HAP-1 (cell line): Measurements from ENCODE around the gene ANO9.
"Not testable (repeated sequence)": the region's sequence is repeated elsewhere in the genome, so short reads cannot be mapped to it uniquely, and the experiment has no call there.

Source experiments
- DNase-seq, 2 experiments: peaks; one replicate each; pipeline ENCODE4 v3.0.0-alpha.2; 2016 to 2020; ENCODE audit warnings: low spot score in 2 of 2
- H3K27me3 ChIP-seq: fragments of 250-450 bp; sonication (Bioruptor Pico); 2 replicates; pipeline ENCODE4 v1.5.1; 2020; ENCODE audit warnings: low read depth, mild to moderate bottlenecking, moderate library complexity
- H3K36me3 ChIP-seq: fragments of 250-450 bp; sonication (Bioruptor Pico); replicated peaks from 2 replicates; pipeline ENCODE4 v1.5.1; 2020; ENCODE audit warnings: mild to moderate bottlenecking
- H3K4me1 ChIP-seq: fragments of 250-450 bp; sonication (Bioruptor Pico); 2 replicates; pipeline ENCODE4 v1.5.1; 2020; ENCODE audit warnings: mild to moderate bottlenecking
- H3K4me3 ChIP-seq: fragments of 250-450 bp; sonication (Bioruptor Pico); 2 replicates; pipeline ENCODE4 v1.5.1; 2020; ENCODE audit warnings: mild to moderate bottlenecking, moderate library complexity
- H3K9me3 ChIP-seq: fragments of 250-450 bp; sonication (Bioruptor Pico); 2 replicates; pipeline ENCODE4 v1.5.1; 2020; ENCODE audit warnings: mild to moderate bottlenecking, moderate library complexity
- in situ Hi-C: fragments of 300-500 bp; cut with MboI; formaldehyde crosslinking; loops from 3 replicates; pipeline ENCODE4 v1.14.3; 2020; ENCODE audit warnings: low sequenced_read_pairs, inconsistent platforms, mixed read lengths

The ANO9 gene

DNA sequence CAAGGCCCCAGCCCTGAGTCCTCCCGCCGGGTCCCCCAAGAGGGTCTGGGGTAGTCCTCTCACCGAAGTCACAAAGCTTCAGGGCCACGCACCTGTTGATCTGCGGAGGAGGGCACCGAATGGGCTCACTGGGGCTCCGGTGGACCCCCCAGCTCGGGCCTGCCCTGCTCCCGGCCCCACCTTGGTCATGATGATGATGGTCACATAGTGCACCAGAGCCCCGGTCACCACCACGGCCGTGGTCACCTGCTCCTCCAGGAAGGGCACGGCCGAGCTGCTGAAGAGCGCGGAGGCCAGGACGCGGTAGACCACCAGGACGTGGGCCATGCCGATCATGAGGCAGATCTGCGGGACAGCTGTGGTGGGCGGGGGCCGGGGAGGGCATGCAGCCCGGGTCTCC is 13.5 kb downstream of the ANO9 start:
- H3K27me3 ChIP-seq: no peaks in the 10 kb centered on the region
- H3K9me3 ChIP-seq: no peaks in the 10 kb centered on the region; the same call in 1 of the 2 replicates
- DNase-seq: no peak
- H3K36me3 ChIP-seq: no peaks in the 10 kb centered on the region
- H3K4me1 ChIP-seq: no peaks in the 10 kb centered on the region
- in situ Hi-C loops: no loop called here
- H3K4me3 ChIP-seq: no peak overlapping the region

- in situ Hi-C loops: no loop called here
- no peaks in the 10 kb centered on the region for H3K27me3 ChIP-seq
- no peak overlapping the region for H3K4me3 ChIP-seq
- H3K36me3 ChIP-seq: no peaks in the 10 kb centered on the region
- no peaks in the 10 kb centered on the region; the same call in 1 of the 2 replicates for H3K9me3 ChIP-seq
- no peaks in the 10 kb centered on the region for H3K4me1 ChIP-seq
- DNase-seq: no peak
Measured at GRCh38 chr11:426851-427250, 15.0 kb downstream of the ANO9 start.

DNA sequence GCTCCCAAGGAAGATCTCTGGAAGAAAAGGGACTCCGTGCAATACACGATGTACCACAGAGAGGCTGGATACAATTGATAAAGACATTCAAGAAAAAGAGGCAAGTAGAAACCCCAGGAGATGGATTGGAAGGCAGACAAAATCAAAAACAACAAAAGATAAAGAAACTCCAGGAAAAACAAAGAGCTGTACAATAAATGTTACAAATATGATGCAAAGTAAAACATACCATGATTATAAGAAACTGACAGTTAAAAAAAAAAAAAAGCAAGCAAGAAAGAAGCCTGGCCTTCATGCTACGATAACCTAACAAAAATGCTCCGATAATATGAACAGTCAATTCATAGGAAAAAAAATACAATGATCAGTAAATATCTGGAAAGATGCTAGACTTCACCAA is 16.5 kb downstream of the ANO9 start:
- in situ Hi-C loops: no loop called here
- no peak for DNase-seq
- H3K4me1 ChIP-seq: no peaks in the 10 kb centered on the region
- no peaks in the 10 kb centered on the region; the same call in 1 of the 2 replicates for H3K9me3 ChIP-seq
- no peaks in the 10 kb centered on the region for H3K36me3 ChIP-seq
- H3K4me3 ChIP-seq: no peak overlapping the region
- H3K27me3 ChIP-seq: no peaks in the 10 kb centered on the region

DNA sequence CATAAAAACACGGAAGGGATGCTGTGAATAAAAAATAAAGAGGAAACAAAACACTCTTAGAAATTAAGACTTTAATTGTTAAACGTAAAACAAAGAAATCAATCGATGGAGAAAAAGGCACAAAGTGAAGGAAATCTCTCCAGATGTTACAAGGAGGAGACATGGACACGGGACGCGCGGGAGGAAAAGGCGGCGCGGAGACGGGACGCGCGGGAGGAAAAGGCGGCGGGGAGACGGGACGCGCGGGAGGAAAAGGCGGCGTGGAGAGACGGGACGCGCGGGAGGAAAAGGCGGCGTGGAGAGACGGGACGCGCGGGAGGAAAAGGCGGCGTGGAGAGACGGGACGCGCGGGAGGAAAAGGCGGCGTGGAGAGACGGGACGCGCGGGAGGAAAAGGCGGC is 17.0 kb downstream of the ANO9 start:
- in situ Hi-C loops, H3K4me3 ChIP-seq, H3K36me3 ChIP-seq, H3K9me3 ChIP-seq, H3K27me3 ChIP-seq, H3K4me1 ChIP-seq, DNase-seq: not testable (repeated sequence)

DNA sequence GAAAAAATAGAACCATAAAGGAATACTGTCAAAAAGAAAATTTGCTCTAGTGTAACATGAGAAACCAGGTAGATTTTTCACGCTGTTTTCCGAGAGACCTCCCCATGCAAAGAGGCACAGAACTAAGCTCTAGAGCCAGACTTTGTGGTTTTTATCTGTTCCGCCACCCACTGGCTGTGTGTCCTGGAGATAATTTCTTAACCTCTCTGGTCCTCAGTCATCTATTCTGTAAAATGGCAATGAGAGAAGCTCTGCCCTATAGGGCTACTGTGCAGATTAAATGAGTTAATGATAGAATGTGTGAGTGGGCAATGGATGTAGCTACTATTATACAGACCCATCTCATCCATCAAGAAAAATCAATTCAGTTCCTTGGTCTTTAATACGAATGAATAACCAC is 17.6 kb downstream of the ANO9 start:
- no peak overlapping the region for H3K4me3 ChIP-seq
- no peaks in the 10 kb centered on the region; the same call in 1 of the 2 replicates for H3K9me3 ChIP-seq
- no peaks in the 10 kb centered on the region for H3K36me3 ChIP-seq
- H3K4me1 ChIP-seq: no peaks in the 10 kb centered on the region
- in situ Hi-C loops: no loop called here
- no peak for DNase-seq
- no peaks in the 10 kb centered on the region for H3K27me3 ChIP-seq

DNA sequence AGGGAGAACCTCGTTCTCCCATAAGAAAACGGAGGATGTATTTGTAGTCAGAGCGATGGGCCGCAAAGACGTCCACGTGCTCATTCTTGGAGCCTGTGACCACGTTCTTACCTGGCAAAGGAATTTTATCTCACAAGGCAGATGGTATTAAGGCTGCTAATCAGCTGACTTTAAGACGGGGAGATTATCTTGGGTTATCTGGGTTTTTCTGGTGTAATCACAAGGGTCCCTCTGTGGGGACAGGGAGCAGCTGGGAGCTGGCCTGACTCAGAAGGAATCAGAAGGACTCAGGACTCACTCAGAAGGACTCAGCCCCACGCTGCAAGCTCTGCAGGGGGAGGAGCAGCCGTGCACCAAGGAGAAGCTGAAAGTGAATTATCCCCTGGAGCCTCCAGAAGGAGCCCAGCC is 19.6 kb downstream of the ANO9 start:
- Histone ChIP-seq H3K4me1 (no peaks in the 10 kb centered on the region), H3K27me3 (peaks cover 8% of the 10 kb centered on the region), H3K36me3 (no peaks in the 10 kb centered on the region), H3K4me3 (no peak overlapping the region), H3K9me3 (no peaks in the 10 kb centered on the region; the same call in 1 of the 2 replicates)
- no peak for DNase-seq
- in situ Hi-C loops: no loop called here

DNA sequence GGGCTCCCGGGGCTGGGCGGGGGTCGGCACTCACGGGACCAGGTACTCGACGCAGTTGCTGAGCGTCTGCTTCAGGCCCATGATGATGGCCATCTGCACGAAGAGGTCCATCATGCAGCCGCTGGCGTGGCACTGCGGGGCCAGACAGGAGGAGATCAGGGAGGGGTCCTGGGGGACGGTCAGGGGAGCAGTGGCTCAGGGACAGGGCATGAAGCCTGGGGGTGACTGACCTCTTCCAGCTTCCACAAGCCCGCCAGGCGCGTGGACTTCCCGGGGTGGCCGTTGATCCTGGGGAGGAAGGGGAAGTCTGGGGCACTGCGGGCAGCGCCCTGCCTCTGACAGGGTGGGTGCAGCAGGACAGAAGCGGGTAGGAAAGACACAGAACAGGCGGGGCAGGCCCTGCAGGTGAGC is 20.9 kb downstream of the ANO9 start:
- no peak for DNase-seq

DNA sequence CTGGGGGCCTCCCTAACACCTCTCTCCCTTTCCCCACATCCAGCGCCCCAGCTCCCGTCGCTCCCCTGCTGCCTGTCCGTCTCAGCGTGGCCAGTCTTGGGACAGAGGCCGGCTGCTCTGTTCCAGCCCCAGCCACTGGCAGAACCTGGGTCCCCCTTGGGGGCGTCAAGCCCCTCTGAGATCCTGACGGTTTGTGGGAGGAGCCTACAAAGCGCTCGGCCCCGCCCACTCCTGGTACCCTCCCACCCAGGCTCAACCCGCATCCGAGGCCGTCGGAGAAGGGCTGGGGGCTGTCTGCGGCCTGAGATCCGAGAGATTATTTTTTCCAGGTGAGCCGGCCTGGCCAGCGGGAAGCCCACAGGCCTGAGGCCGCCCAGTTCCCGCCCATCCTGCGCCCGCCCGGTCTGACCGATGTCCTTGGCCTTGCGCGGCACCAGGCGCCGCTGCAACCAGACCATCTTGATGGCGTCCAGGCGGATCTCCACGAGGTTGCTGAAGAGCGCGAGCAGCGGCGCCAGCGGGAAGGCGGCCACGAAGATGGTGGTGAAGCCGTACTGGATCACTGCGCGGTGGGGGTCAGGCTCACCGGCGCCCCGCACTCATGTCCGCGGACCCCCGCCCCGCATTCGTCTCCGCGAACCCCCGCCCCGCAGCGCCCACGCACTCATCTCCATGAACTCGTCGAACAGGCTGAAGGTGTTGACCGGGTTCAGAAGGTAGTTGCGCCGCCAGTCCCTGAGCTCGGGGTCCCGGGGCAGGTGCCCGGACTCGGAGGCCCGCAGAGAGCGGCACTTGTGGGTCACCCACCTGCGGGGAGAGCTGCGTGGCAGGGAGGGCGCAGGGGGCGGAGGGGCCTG is 21.5 kb downstream of the ANO9 start:
- no peak for DNase-seq
- in situ Hi-C loops: no loop called here
- Histone ChIP-seq H3K4me3 (no peak overlapping the region), H3K4me1 (no peaks in the 10 kb centered on the region), H3K27me3 (peaks cover 27% of the 10 kb centered on the region), H3K9me3 (no peaks in the 10 kb centered on the region; the same call in 1 of the 2 replicates), H3K36me3 (no peaks in the 10 kb centered on the region)

More for the DNA sequence above, 20.9 kb downstream of the ANO9 start:
- Histone ChIP-seq H3K36me3 (no peaks in the 10 kb centered on the region), H3K4me3 (no peak overlapping the region), H3K4me1 (no peaks in the 10 kb centered on the region), H3K27me3 (peaks cover 20% of the 10 kb centered on the region), H3K9me3 (no peaks in the 10 kb centered on the region; the same call in 1 of the 2 replicates)
- in situ Hi-C loops: no loop called here

DNA sequence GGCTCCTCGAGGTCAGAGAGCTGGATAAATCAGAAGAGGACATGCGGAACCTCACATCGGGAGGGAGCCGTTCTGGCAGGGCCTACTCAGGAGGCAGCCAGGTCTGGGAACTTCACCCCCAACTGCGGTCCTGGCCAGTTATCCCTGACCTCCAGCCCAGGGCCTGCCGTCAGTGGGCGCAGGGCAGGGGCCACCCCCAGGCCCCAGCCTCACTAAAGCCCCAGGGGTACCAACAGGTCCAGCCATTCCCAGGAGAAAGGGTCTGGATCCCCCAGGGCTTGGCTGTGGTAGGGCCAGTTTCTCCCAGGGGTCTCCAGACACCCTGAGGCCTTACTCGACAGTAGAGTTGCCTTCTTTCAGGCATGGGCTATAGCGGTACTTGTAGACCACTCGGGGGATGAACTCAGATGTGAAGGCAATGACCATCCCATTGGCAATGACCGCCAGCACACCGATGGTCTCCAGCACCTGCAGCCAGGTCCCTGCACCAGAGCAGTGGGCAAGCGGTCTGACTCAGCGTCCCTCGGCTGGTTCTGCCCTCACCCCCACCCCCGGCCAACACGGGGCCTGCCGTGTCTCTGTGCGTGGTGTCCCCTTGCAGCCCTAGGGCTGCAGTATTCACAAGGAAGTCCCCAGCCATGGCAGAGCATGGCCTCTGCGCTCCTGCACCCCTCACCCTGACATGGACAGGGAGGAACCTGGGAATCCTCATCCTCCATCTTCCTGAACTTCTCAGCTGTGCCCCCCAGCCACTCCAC is 22.4 kb downstream of the ANO9 start:
- Histone ChIP-seq H3K36me3 (no peaks in the 10 kb centered on the region), H3K4me3 (no peak overlapping the region), H3K9me3 (no peaks in the 10 kb centered on the region; the same call in 1 of the 2 replicates), H3K27me3 (peaks cover 27% of the 10 kb centered on the region), H3K4me1 (no peaks in the 10 kb centered on the region)
- in situ Hi-C loops: no loop called here
- DNase-seq: no peak

- no peaks in the 10 kb centered on the region for H3K9me3 ChIP-seq
- DNase-seq: no peak
- H3K4me3 ChIP-seq: no peak overlapping the region
- no peaks in the 10 kb centered on the region for H3K4me1 ChIP-seq
- in situ Hi-C loops: no loop called here
- H3K27me3 ChIP-seq: peaks cover 27% of the 10 kb centered on the region
- no peaks in the 10 kb centered on the region for H3K36me3 ChIP-seq
Measured at GRCh38 chr11:418343-419247, 23.2 kb downstream of the ANO9 start.

DNA sequence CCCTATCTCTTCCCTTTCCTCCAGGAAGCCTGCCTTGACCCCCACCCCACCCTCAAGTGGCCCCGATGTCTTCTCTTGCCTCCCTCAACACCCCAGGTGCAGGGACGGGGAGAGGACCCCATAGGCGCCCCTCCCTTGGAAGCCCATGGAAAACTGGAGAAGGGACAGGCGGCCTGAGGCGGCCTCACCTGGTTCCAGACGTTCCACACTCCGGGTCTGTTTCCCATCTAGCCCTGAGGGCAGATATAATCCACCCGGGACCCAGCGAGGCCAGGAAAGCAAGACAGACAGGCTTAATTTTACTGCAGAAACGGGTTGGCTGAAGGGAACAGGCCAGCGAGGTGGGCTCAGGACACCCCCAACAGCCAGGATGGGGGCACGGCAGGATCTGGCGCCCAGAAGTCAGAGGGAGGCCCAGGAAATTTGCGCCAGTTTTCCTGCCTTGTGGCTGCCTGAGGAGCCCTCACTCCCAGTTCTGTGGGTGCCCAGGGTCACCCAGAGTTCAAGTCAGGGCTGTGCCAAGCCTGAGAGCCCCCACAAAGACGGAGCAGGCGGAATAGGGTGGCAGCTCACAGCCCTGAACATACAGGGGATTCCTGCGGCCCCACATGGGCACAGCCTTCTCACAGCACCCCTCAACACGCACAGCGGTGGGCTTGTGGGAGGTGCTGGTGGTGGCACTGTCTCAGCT is 24.0 kb downstream of the ANO9 start:
- no peak for DNase-seq
- no peak overlapping the region for H3K4me3 ChIP-seq
- H3K27me3 ChIP-seq: peaks cover 27% of the 10 kb centered on the region
- H3K9me3 ChIP-seq: no peaks in the 10 kb centered on the region
- no peaks in the 10 kb centered on the region for H3K36me3 ChIP-seq
- H3K4me1 ChIP-seq: no peaks in the 10 kb centered on the region
- in situ Hi-C loops: no loop called here

GRCh38 chr11:416757-417621 is 24.8 kb downstream of the ANO9 start:
- Histone ChIP-seq H3K9me3 (no peaks in the 10 kb centered on the region), H3K36me3 (no peaks in the 10 kb centered on the region), H3K4me3 (no peak overlapping the region), H3K27me3 (peaks cover 27% of the 10 kb centered on the region), H3K4me1 (no peaks in the 10 kb centered on the region)
- in situ Hi-C loops: no loop called here
- DNase-seq: no peak
